Measurements from ENCODE around the gene MRPL33.
"Not testable (repeated sequence)": the region's sequence is repeated elsewhere in the genome, so short reads cannot be mapped to it uniquely, and the experiment has no call there.

MRPL33 gene

GRCh38 chr2:27746325-27746724 lies 25.2 kb upstream of the MRPL33 start:
- no peaks in the 10 kb centered on the region for H3K27me3 ChIP-seq (replicated peaks; ENCODE audit: control insufficient read depth, insufficient read depth, low read length)
- TF ChIP-seq CTCF (IDR thresholded peaks at IDR 0.05; ENCODE audit: insufficient read depth, low read length, poor library complexity, severe bottlenecking): no peak

GRCh38 chr2:27747827-27748352 lies 23.6 kb upstream of the MRPL33 start:
- no peak overlapping the region for H3K4me3 ChIP-seq (replicated peaks; ENCODE audit: low read depth, low read length)
- no peak for TF ChIP-seq CTCF (IDR thresholded peaks at IDR 0.05; ENCODE audit: insufficient read depth, low read length, poor library complexity, severe bottlenecking)
- H3K36me3 ChIP-seq (ENCODE audit: control insufficient read depth, insufficient read depth, low read length): no peaks in the 10 kb centered on the region
- DNase-seq (ENCODE audit: extremely low read depth, insufficient read length): no peak
- no peaks in the 10 kb centered on the region for H3K27me3 ChIP-seq (replicated peaks; ENCODE audit: control insufficient read depth, insufficient read depth, low read length)

More at GRCh38 chr2:27746325-27746724, 25.2 kb upstream of the MRPL33 start:
- H3K36me3 ChIP-seq (ENCODE audit: control insufficient read depth, insufficient read depth, low read length): no peaks in the 10 kb centered on the region
- DNase-seq (ENCODE audit: extremely low read depth, insufficient read length): no peak
- H3K4me3 ChIP-seq (replicated peaks; ENCODE audit: low read depth, low read length): no peak overlapping the region

DNA sequence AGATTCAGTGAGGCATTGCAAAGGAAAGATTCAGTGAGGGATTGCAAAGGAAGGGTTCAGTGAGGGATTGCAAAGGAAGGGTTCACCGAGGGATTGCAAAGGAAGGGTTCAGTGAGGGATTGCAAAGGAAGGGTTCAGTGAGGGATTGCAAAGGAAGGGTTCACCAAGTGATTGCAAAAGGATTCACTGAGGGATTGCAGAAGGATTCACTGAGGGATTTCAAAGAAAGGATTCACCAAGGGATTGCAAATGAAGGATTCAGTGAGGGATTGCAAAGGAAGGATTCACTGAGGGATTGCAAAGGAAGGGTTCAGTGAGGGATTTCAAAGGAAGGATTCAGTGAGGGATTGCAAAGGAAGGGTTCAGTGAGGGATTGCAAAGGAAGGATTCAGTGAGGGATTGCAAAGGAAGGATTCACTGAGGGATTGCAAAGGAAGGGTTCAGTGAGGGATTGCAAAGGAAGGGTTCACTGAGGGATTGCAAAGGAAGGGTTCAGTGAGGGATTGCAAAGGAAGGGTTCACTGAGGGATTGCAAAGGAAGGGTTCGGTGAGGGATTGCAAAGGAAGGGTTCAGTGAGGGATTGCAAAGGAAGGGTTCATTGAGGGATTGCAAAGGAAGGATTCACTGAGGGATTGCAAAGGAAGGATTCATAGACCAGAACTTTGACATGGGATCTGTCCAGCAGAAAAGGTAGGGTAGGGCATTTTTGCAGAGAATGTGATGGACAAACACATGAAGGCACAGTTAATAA lies 22.5 kb upstream of the MRPL33 start:
- H3K4me3 ChIP-seq (replicated peaks; ENCODE audit: low read depth, low read length); DNase-seq (ENCODE audit: extremely low read depth, insufficient read length): not testable (repeated sequence)

GRCh38 chr2:27751377-27751776 lies 20.1 kb upstream of the MRPL33 start:
- no peaks in the 10 kb centered on the region for H3K27me3 ChIP-seq (replicated peaks; ENCODE audit: control insufficient read depth, insufficient read depth, low read length)
- no peak overlapping the region for H3K4me3 ChIP-seq (replicated peaks; ENCODE audit: low read depth, low read length)
- TF ChIP-seq CTCF (IDR thresholded peaks at IDR 0.05; ENCODE audit: insufficient read depth, low read length, poor library complexity, severe bottlenecking): no peak
- no peaks in the 10 kb centered on the region for H3K36me3 ChIP-seq (ENCODE audit: control insufficient read depth, insufficient read depth, low read length)
- DNase-seq (ENCODE audit: extremely low read depth, insufficient read length): no peak

More for the DNA sequence above, 22.5 kb upstream of the MRPL33 start:
- H3K36me3 ChIP-seq (ENCODE audit: control insufficient read depth, insufficient read depth, low read length); H3K27me3 ChIP-seq (replicated peaks; ENCODE audit: control insufficient read depth, insufficient read depth, low read length): not testable (repeated sequence)

DNA sequence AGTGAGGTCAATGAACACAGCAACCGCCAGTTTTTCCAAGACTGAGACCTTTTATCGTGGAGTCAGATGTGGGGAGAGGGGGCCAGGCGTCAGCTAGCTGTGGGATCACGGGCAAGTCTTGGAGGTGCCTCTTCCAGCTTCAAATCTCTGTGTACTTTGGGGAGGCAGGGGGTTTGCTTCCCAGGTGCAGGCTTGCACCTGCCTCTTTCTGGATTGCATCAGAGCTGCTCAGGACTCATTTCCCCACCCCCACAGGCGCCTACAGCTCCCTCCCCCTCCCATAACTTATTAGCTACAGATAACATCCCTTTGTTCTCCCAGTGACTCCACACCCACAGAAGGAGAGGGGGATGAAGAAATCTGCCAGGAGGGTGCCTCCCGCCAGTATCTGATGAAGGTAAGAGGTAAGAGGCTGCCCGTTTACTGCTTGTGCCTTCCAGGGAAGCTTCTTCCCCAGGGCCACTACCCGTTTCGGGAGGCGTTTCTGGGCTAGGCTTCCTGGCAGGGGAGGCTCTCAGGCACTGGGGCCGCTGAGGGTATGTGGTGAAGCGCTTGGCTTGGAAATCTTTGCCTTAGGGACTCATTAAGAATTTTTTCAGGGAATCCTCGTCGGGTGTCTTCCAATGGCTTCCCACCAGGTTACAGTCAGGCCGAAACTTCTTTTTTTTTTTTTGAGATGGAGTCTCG lies 18.8 kb upstream of the MRPL33 start:
- no peak for DNase-seq (ENCODE audit: extremely low read depth, insufficient read length)
- TF ChIP-seq CTCF (IDR thresholded peaks at IDR 0.05; ENCODE audit: insufficient read depth, low read length, poor library complexity, severe bottlenecking): no peak
- Histone ChIP-seq H3K36me3 (ENCODE audit: control insufficient read depth, insufficient read depth, low read length) (no peaks in the 10 kb centered on the region), H3K27me3 (replicated peaks; ENCODE audit: control insufficient read depth, insufficient read depth, low read length) (no peaks in the 10 kb centered on the region), H3K4me3 (replicated peaks; ENCODE audit: low read depth, low read length) (no peak overlapping the region)

GRCh38 chr2:27754138-27754588 lies 17.4 kb upstream of the MRPL33 start:
- peak; percentile 25 for DNase-seq (ENCODE audit: extremely low read depth, insufficient read length)
- Histone ChIP-seq H3K27me3 (replicated peaks; ENCODE audit: control insufficient read depth, insufficient read depth, low read length) (no peaks in the 10 kb centered on the region), H3K4me3 (replicated peaks; ENCODE audit: low read depth, low read length) (no peak overlapping the region), H3K36me3 (ENCODE audit: control insufficient read depth, insufficient read depth, low read length) (no peaks in the 10 kb centered on the region)
- peak; percentile 88 for TF ChIP-seq CTCF (IDR thresholded peaks at IDR 0.05; ENCODE audit: insufficient read depth, low read length, poor library complexity, severe bottlenecking)

Data from GM06990 (cell line).